GM21515 (cell line): ENCODE results near the gene PKP4.

Experiments
- ATAC-seq: cut with Tn5 transposase; IDR thresholded peaks from one replicate; pipeline ENCODE4 v1.9.1; 2021; ENCODE audit not compliant: unreplicated experiment

The PKP4 gene

GRCh38 chr2:158730621-158731140 lies 273.9 kb downstream of the PKP4 start:
- ATAC-seq, result no peak

- ATAC-seq, result no peak
Observed at GRCh38 chr2:158731386-158731785, 274.6 kb downstream of the PKP4 start.
